Esophagus muscularis mucosa (tissue), 4 donors: ENCODE results near the gene ACP2. TPM values are rescaled to one million over a fixed set of nuclear protein-coding genes. Genes with fewer than 3 reads are reported as not detected.

Experiments used
- DNase-seq: peaks from one replicate; pipeline ENCODE4 v3.0.0-alpha.2; 2017; ENCODE audit errors: extremely low spot score
- H3K27ac ChIP-seq, 4 donors: fragments of 200-600 bp; sonication (generic); replicated peaks in 1 of 4; 1 replicate in 3 of 4; 2 replicates in 1 of 4; pipeline ENCODE4 v1.5.1; 2016 to 2019; ENCODE audit warnings: mild to moderate bottlenecking in 1 of 4
- H3K27me3 ChIP-seq, 4 donors: fragments of 200-600 bp; sonication (generic); one replicate each; pipeline versions ENCODE4 v1.5.1 to v1.6.0; 2016 to 2019
- H3K36me3 ChIP-seq, 4 donors: fragments of 200-600 bp; sonication (generic); one replicate each; pipeline ENCODE4 v1.5.1; 2016 to 2019
- H3K4me1 ChIP-seq, 4 donors: fragments of 200-600 bp; sonication (generic); one replicate each; pipeline ENCODE4 v1.5.1; 2016 to 2019
- H3K4me3 ChIP-seq, 4 donors: fragments of 200-600 bp; sonication (generic); 1 replicate in 2 of 4; 2 replicates in 2 of 4; pipeline ENCODE4 v1.5.1; 2016 to 2019; ENCODE audit warnings: mild to moderate bottlenecking in 4 of 4, moderate library complexity in 1 of 4
- H3K9me3 ChIP-seq, 4 donors: fragments of 200-600 bp; sonication (generic); 1 replicate in 3 of 4; 2 replicates in 1 of 4; pipeline ENCODE4 v1.5.1; 2016 to 2019
- CTCF ChIP-seq, 3 experiments: fragments of 200-600 bp in 2 of 3; fragments of 450-650 bp in 1 of 3; sonication (generic) in 2 of 3; IDR thresholded peaks; one replicate each; pipeline ENCODE4 v1.5.1; 2017 to 2019; ENCODE audit warnings: antibody characterized with exemption in 3 of 3, mild to moderate bottlenecking in 2 of 3, moderate library complexity in 1 of 3
- EP300 ChIP-seq: sonication (generic); formaldehyde crosslinking; IDR thresholded peaks from one replicate; pipeline ENCODE4 v1.6.1; 2017; ENCODE audit warnings: antibody characterized with exemption
- POLR2A ChIP-seq: fragments of 450-650 bp; IDR thresholded peaks from one replicate; pipeline ENCODE4 v1.6.1; 2017; ENCODE audit warnings: antibody characterized with exemption, moderate library complexity, mild to moderate bottlenecking, low read depth
- POLR2AphosphoS5 ChIP-seq, 2 donors: sonication (generic); formaldehyde crosslinking; IDR thresholded peaks; one replicate each; pipeline ENCODE4 v1.6.1; 2017; ENCODE audit warnings: antibody characterized with exemption in 2 of 2
- WGBS: methylation state at CpG from one replicate; pipeline ENCODE4 v1.1.5; 2018; 5-methylcytosine and 5-hydroxymethylcytosine counted together
- intact Hi-C: fragments of 100-400 bp; cut with DNase I; formaldehyde crosslinking; loops from one replicate; pipeline ENCODE4 v1.15.1; 2023
- total RNA-seq, 4 donors: library from RNA; depleted of rRNA; stranded (reverse); fragments of >200 nt; gene quantifications; one replicate each; pipeline versions ENCODE4 v1.1.0 to v1.2.1, GENCODE V29; 2016

The ACP2 gene
- total RNA-seq, 4 donors from 2014 or later: 19.5 to 42.7 (median 28.6) TPM

DNA sequence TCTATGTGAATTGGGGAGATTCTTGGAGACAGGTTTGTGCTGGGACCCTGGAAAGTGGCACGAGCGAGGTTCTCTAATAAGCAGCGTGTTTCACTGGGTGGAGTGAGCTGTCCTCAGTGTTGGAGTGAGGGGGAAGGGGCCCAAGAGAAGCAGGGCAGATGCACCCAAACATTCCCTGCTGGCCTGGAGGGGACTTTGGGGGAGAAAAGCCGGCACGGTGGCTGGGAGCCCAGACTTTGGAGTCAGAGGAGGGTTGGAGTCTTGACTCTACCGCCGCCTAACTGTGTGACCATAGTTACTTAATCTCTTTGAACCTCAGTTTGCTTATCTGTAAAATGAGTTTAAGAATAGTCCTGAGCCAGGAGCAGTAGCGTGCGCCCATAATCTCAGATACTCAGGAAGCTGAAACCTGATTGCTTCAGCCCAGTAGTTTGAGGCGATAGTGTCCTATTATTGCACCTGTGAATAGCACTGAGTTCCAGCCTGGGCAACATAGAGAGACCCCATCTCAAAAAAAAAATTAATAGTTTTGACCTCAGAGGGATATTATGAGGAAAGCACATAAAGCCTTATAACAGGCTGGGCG, 9.8 kb upstream of the ACP2 start:
- intact Hi-C loops: no loop called here
- peak overlapping the region; percentile 41 to 53 (median 45) for H3K4me3 ChIP-seq
- peaks cover 0 to 26% (median 7%) of the 10 kb centered on the region in 4 donors for H3K36me3 ChIP-seq
- no peaks in the 10 kb centered on the region for H3K27me3 ChIP-seq
- WGBS: 58% methylated on average over 10 of the region's 11 CpGs
- peaks cover 56 to 65% (median 61%) of the 10 kb centered on the region in 4 donors for H3K4me1 ChIP-seq
- no peak for DNase-seq
- H3K27ac ChIP-seq: peak overlapping the region; percentile 72 to 81 (median 73)
- H3K9me3 ChIP-seq: no peaks in the 10 kb centered on the region
- no peak for TF ChIP-seq POLR2A
- TF ChIP-seq CTCF (IDR thresholded peaks at IDR 0.05): no peak

- TF ChIP-seq CTCF (IDR thresholded peaks at IDR 0.05) (peak; percentile 56 to 64 (median 64)), POLR2A (no peak), EP300 (no peak), POLR2AphosphoS5 (IDR thresholded peaks at IDR 0.05) (peak; percentile 39 to 50)
- H3K27ac ChIP-seq: peak within 1 kb of the TSS; percentile 72 to 81 (median 73)
- DNase-seq: peak; percentile 93
- peak within 1 kb of the TSS; percentile 41 to 53 (median 45) for H3K4me3 ChIP-seq
- peaks cover 0 to 23% (median 7%) of the 10 kb centered on the region in 4 donors for H3K36me3 ChIP-seq
- intact Hi-C loops: no loop called here
- no peaks in the 10 kb centered on the region for H3K27me3 ChIP-seq
- H3K9me3 ChIP-seq: no peaks in the 10 kb centered on the region
- WGBS: 7% methylated on average over 13 of the region's 15 CpGs
- H3K4me1 ChIP-seq: peaks cover 58 to 65% (median 62%) of the 10 kb centered on the region in 4 donors
Observed at GRCh38 chr11:47257517-47258316, 9.1 kb upstream of the ACP2 start, which contains the start of gene NR1H3. Gene NR1H3 (plus strand): TSS chr11:47257996. CDS start chr11:47259217, 1,221 bp downstream.

DNA sequence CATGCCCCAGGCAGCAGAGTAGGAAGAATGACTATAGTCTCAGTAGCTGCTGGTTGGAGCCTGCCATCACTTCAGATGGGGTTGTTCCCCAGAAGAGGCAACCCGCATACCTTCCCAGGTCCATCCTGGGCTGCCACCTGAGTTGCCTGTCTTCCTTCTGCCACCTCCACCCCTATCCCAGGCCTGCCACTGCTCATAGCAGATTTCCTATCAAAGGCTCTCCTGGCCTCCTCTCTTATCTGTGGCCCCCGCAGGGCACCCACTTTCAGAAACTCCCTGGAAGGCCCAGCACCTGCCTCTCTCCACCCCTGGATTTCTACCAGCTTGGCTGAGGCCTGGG, 8.5 kb upstream of the ACP2 start:
- Histone ChIP-seq H3K4me3 (peak overlapping the region; percentile 41 to 53 (median 45)), H3K27me3 (no peaks in the 10 kb centered on the region), H3K27ac (peak overlapping the region; percentile 72 to 81 (median 73)), H3K36me3 (peaks cover 0 to 17% (median 5%) of the 10 kb centered on the region in 4 donors), H3K9me3 (no peaks in the 10 kb centered on the region), H3K4me1 (peaks cover 58 to 65% (median 62%) of the 10 kb centered on the region in 4 donors)
- DNase-seq: no peak
- WGBS: 58% methylated on average over 2 of the region's 2 CpGs
- TF ChIP-seq CTCF (IDR thresholded peaks at IDR 0.05) (no peak), POLR2A (no peak), POLR2AphosphoS5 (IDR thresholded peaks at IDR 0.05) (no peak), EP300 (no peak)
- intact Hi-C loops: no loop called here

GRCh38 chr11:47256374-47256773, 7.8 kb upstream of the ACP2 start:
- no peaks in the 10 kb centered on the region for H3K9me3 ChIP-seq
- H3K27me3 ChIP-seq: no peaks in the 10 kb centered on the region
- WGBS: 86% methylated on average over 6 of the region's 6 CpGs
- no peak for TF ChIP-seq POLR2A
- no peak for TF ChIP-seq EP300
- H3K4me3 ChIP-seq: no peak overlapping the region
- no peak for DNase-seq
- H3K36me3 ChIP-seq: peaks cover 0 to 10% (median under 1%) of the 10 kb centered on the region in 4 donors
- H3K27ac ChIP-seq: peak overlapping the region in 3 of 4 donors; percentile 31 to 77 (median 68)
- intact Hi-C loops: no loop called here
- peaks cover 58 to 65% (median 62%) of the 10 kb centered on the region in 4 donors for H3K4me1 ChIP-seq

DNA sequence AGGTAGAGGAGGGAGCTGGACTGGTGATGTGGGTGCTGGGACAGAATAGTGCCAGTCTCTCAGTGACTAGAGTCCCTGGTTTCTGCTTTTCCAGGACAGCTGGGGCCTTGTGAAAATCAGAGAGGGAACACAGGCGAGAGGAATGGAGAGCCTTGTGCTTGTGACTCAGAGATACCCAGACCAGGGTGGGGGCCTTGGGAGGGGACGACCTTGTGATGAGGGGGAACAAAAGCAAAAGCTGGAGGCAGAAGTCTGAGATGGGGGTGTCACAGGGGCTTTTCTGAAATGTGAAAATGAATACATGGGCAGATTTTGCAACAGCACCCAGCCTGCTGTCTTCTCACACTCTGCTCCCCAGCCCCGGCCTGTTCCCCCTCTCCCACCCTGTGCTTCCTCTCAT, 5.8 kb upstream of the ACP2 start:
- H3K4me1 ChIP-seq: peaks cover 62 to 65% (median 65%) of the 10 kb centered on the region in 4 donors
- intact Hi-C loops: no loop called here
- 52% methylated on average over 3 of the region's 3 CpGs for WGBS

More for the DNA sequence above, 5.8 kb upstream of the ACP2 start:
- no peaks in the 10 kb centered on the region for H3K36me3 ChIP-seq
- H3K27me3 ChIP-seq: no peaks in the 10 kb centered on the region
- TF ChIP-seq EP300: no peak
- no peak for TF ChIP-seq CTCF (IDR thresholded peaks at IDR 0.05)
- no peak for DNase-seq
- peak overlapping the region; percentile 68 to 77 (median 71) for H3K27ac ChIP-seq
- peak overlapping the region in 1 of 4 donors; percentile 2 for H3K4me3 ChIP-seq
- H3K9me3 ChIP-seq: no peaks in the 10 kb centered on the region
